Thyroid gland (tissue), 4 donors: ENCODE data around the gene CD101. TPM values are rescaled to one million over a fixed set of nuclear protein-coding genes. Genes with fewer than 3 reads are reported as not detected.

Experiments
- DNase-seq, 2 donors: peaks; one replicate each; pipeline ENCODE4 v3.0.0-alpha.2; 2019
- H3K27ac ChIP-seq, 3 donors: fragments of 200-600 bp; sonication (generic); 1 replicate in 2 of 3; 2 replicates in 1 of 3; pipeline ENCODE4 v1.5.1; 2016 to 2019; ENCODE audit warnings: mild to moderate bottlenecking in 1 of 3, moderate library complexity in 1 of 3
- H3K27me3 ChIP-seq: fragments of 200-600 bp; sonication (generic); one replicate; pipeline ENCODE4 v1.5.1; 2019
- H3K36me3 ChIP-seq, 2 donors: fragments of 200-600 bp; sonication (generic); one replicate each; pipeline ENCODE4 v1.5.1; 2016 to 2019
- H3K4me1 ChIP-seq, 2 donors: fragments of 200-600 bp; sonication (generic); one replicate each; pipeline ENCODE4 v1.5.1; 2017 to 2019
- H3K4me3 ChIP-seq, 3 donors: fragments of 200-600 bp; sonication (generic); replicated peaks in 1 of 3; 1 replicate in 2 of 3; 2 replicates in 1 of 3; pipeline ENCODE4 v1.5.1; 2016; ENCODE audit warnings: mild to moderate bottlenecking in 1 of 3
- H3K9me3 ChIP-seq: fragments of 200-600 bp; sonication (generic); one replicate; pipeline ENCODE4 v1.5.1; 2017
- POLR2A ChIP-seq, 2 donors: fragments of 450-650 bp; IDR thresholded peaks; one replicate each; pipeline ENCODE4 v1.6.1; 2017; ENCODE audit warnings: antibody characterized with exemption in 2 of 2, mild to moderate bottlenecking in 2 of 2, moderate library complexity in 1 of 2
- WGBS, 2 donors: methylation state at CpG; one replicate each; pipeline ENCODE4 v1.1.5; 2017; 5-methylcytosine and 5-hydroxymethylcytosine counted together
- intact Hi-C: fragments of 100-400 bp; cut with DNase I; formaldehyde crosslinking; loops from one replicate; pipeline ENCODE4 v1.15.1; 2023
- total RNA-seq, 4 donors: library from RNA; depleted of rRNA; stranded (reverse); fragments of >200 nt; gene quantifications; one replicate each; pipeline ENCODE4 v1.2.3, GENCODE V29; 2016
- TF ChIP-seq, protein P1 (sequence below), 6 experiments: fragments of 200-600 bp in 3 of 6; fragments of 450-650 bp in 3 of 6; sonication (generic) in 3 of 6; IDR thresholded peaks; one replicate each; pipeline ENCODE4 v1.5.1; 2016 to 2019; ENCODE audit warnings: antibody characterized with exemption in 6 of 6, mild to moderate bottlenecking in 2 of 6, inconsistent platforms in 1 of 6, moderate library complexity in 1 of 6

The CD101 gene
- total RNA-seq, 4 donors from 2014 or later, result 0.13 to 1.3 (median 0.73) TPM

DNA sequence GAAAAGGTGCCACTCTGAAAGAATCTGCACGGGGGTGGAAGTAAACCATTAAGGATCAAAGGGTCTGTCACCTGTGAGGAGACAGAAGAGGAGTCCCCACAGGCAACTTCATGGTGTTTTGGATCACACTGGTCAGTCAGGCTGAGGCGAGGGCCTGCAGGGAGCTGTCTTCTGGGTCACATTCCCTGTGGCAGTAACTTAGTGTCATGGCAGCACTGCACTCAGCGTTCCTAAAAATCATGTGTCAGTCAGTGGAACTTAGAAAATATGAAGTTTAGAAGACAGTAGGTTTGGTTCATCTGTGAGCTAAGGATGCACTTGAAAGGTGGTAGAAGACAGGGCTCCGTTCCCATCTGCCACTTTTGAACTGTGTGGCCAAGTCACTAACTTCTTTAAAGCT is 43.5 kb upstream of the CD101 start:
- intact Hi-C loops, result no loop called here
- no peak for DNase-seq
- Histone ChIP-seq H3K27me3 (no peaks in the 10 kb centered on the region), H3K4me1 (peaks cover 0 to 5% of the 10 kb centered on the region in 2 donors), H3K9me3 (no peaks in the 10 kb centered on the region), H3K36me3 (peaks cover 0 to 8% of the 10 kb centered on the region in 2 donors), H3K27ac (no peak overlapping the region), H3K4me3 (no peak overlapping the region)
- WGBS, 2 donors, result 92 to 94% methylated on average over 3 to 4 of the region's 4 CpGs
- TF ChIP-seq POLR2A (IDR thresholded peaks at IDR 0.05), result no peak
- TF ChIP-seq, protein P1, sequence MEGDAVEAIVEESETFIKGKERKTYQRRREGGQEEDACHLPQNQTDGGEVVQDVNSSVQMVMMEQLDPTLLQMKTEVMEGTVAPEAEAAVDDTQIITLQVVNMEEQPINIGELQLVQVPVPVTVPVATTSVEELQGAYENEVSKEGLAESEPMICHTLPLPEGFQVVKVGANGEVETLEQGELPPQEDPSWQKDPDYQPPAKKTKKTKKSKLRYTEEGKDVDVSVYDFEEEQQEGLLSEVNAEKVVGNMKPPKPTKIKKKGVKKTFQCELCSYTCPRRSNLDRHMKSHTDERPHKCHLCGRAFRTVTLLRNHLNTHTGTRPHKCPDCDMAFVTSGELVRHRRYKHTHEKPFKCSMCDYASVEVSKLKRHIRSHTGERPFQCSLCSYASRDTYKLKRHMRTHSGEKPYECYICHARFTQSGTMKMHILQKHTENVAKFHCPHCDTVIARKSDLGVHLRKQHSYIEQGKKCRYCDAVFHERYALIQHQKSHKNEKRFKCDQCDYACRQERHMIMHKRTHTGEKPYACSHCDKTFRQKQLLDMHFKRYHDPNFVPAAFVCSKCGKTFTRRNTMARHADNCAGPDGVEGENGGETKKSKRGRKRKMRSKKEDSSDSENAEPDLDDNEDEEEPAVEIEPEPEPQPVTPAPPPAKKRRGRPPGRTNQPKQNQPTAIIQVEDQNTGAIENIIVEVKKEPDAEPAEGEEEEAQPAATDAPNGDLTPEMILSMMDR (IDR thresholded peaks at IDR 0.05), result no peak

GRCh38 chr1:116958977-116959376 is 42.6 kb upstream of the CD101 start:
- Histone ChIP-seq H3K36me3 (peaks cover 0 to 8% of the 10 kb centered on the region in 2 donors), H3K27me3 (no peaks in the 10 kb centered on the region), H3K4me3 (no peak overlapping the region), H3K4me1 (peaks cover 0 to 5% of the 10 kb centered on the region in 2 donors), H3K9me3 (no peaks in the 10 kb centered on the region), H3K27ac (no peak overlapping the region)
- intact Hi-C loops, result no loop called here
- WGBS, 2 donors, result 92 to 95% methylated on average over 2 of the region's 2 CpGs
- no peak for DNase-seq
- TF ChIP-seq, protein P1 (IDR thresholded peaks at IDR 0.05), result no peak
- TF ChIP-seq POLR2A (IDR thresholded peaks at IDR 0.05), result no peak

DNA sequence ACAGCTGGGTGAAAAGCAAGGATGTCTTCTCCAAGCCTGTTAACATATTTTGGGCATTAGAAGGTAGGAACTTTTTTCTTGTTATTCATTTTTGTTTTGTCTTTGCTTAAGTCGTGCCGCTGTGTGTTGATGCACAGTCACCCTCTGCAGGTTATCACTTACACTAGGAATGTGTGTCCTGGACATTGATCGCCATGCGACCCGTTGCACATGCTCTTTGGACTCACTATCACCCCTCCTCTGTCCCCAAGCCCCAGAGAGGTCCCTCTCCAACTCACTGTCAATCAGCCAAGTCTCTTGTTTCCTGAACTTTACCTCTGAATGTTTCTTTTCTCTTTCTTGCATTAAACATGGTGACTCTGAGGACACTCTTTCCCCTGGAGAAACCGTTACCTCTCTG is 40.0 kb upstream of the CD101 start:
- H3K36me3 ChIP-seq, result peaks cover 0 to 8% of the 10 kb centered on the region in 2 donors
- H3K9me3 ChIP-seq, result no peaks in the 10 kb centered on the region
- no peaks in the 10 kb centered on the region for H3K4me1 ChIP-seq
- intact Hi-C loops, result no loop called here
- 97 to 98% methylated on average over 6 of the region's 6 CpGs for WGBS, 2 donors
- no peak for DNase-seq
- H3K27ac ChIP-seq, result no peak overlapping the region
- H3K4me3 ChIP-seq, result no peak overlapping the region
- no peaks in the 10 kb centered on the region for H3K27me3 ChIP-seq
- no peak for TF ChIP-seq POLR2A (IDR thresholded peaks at IDR 0.05)
- TF ChIP-seq, protein P1 (IDR thresholded peaks at IDR 0.05), result no peak

- Histone ChIP-seq H3K27ac (no peak overlapping the region), H3K36me3 (peaks cover 0 to 8% of the 10 kb centered on the region in 2 donors), H3K4me3 (no peak overlapping the region), H3K27me3 (no peaks in the 10 kb centered on the region), H3K4me1 (no peaks in the 10 kb centered on the region), H3K9me3 (no peaks in the 10 kb centered on the region)
- TF ChIP-seq, protein P1 (IDR thresholded peaks at IDR 0.05), result no peak
- no peak for TF ChIP-seq POLR2A (IDR thresholded peaks at IDR 0.05)
- no peak for DNase-seq
- intact Hi-C loops, result no loop called here
- 65 to 69% methylated on average over 4 of the region's 4 CpGs for WGBS, 2 donors
These were observed 38.4 kb upstream of the CD101 start for GRCh38 chr1:116962987-116963639.

DNA sequence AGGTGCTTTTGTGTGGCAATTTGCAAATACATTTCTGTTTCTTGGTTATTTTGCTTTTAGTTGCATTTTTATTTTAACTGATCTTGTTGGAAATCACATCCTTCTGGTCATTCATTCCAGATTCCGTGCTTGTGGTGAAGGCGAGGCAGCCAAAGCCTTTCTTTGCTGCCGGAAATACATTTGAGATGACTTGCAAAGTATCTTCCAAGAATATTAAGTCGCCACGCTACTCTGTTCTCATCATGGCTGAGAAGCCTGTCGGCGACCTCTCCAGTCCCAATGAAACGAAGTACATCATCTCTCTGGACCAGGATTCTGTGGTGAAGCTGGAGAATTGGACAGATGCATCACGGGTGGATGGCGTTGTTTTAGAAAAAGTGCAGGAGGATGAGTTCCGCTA is 34.8 kb upstream of the CD101 start:
- intact Hi-C loops, result no loop called here
- Histone ChIP-seq H3K36me3 (peaks cover 0 to 2% of the 10 kb centered on the region in 2 donors), H3K27ac (no peak overlapping the region), H3K9me3 (no peaks in the 10 kb centered on the region), H3K4me1 (no peaks in the 10 kb centered on the region), H3K27me3 (no peaks in the 10 kb centered on the region), H3K4me3 (no peak overlapping the region)
- TF ChIP-seq POLR2A (IDR thresholded peaks at IDR 0.05), result no peak
- TF ChIP-seq, protein P1 (IDR thresholded peaks at IDR 0.05), result no peak
- no peak for DNase-seq
- WGBS, 2 donors, result 95 to 98% methylated on average over 11 of the region's 11 CpGs
